Mesendoderm (in vitro differentiated cells): ENCODE results near the gene PCSK5.

Experiments
- DNase-seq: peaks from one replicate; pipeline ENCODE4 v3.0.0; 2013
- H2AK5ac ChIP-seq: 2 replicates; pipeline ENCODE4 v1.6.1; 2013; ENCODE audit warnings: low read length, inconsistent platforms
- H2BK120ac ChIP-seq: 2 replicates; pipeline ENCODE4 v1.6.1; 2013; ENCODE audit warnings: low read depth, mild to moderate bottlenecking, low read length, moderate library complexity, mixed read lengths
- H2BK15ac ChIP-seq: replicated peaks from 2 replicates; pipeline ENCODE4 v1.6.1; 2013; ENCODE audit warnings: low read depth, mild to moderate bottlenecking, moderate library complexity
- H2BK5ac ChIP-seq: 2 replicates; pipeline ENCODE4 v1.6.1; 2013; ENCODE audit warnings: low read length, inconsistent platforms
- H3K18ac ChIP-seq: 2 replicates; pipeline ENCODE4 v1.6.1; 2013; ENCODE audit warnings: mild to moderate bottlenecking, low read length, mixed read lengths
- H3K23ac ChIP-seq: one replicate; pipeline ENCODE4 v1.6.1; 2013; ENCODE audit warnings: low read length
- H3K27ac ChIP-seq: 2 replicates; pipeline ENCODE4 v1.5.1; 2013; ENCODE audit warnings: low read depth, mild to moderate bottlenecking, inconsistent platforms, low read length, moderate library complexity
- H3K27me3 ChIP-seq: 2 replicates; pipeline ENCODE4 v1.6.1; 2013; ENCODE audit warnings: low read length, control low read depth, mild to moderate bottlenecking, inconsistent platforms; ENCODE audit not compliant: insufficient read depth, poor library complexity
- H3K36me3 ChIP-seq: 2 replicates; pipeline ENCODE4 v1.6.1; 2013; ENCODE audit warnings: low read length, inconsistent platforms; ENCODE audit not compliant: control insufficient read depth, insufficient read depth
- H3K4ac ChIP-seq: one replicate; pipeline ENCODE4 v1.6.1; 2013; ENCODE audit warnings: low read depth, mild to moderate bottlenecking, low read length, moderate library complexity
- H3K4me1 ChIP-seq: 2 replicates; pipeline ENCODE4 v1.6.1; 2013; ENCODE audit warnings: low read depth, low read length, inconsistent platforms; ENCODE audit not compliant: control insufficient read depth
- H3K4me2 ChIP-seq: 2 replicates; pipeline ENCODE4 v1.6.1; 2013; ENCODE audit warnings: low read length
- H3K4me3 ChIP-seq: 2 replicates; pipeline ENCODE4 v1.5.1; 2013; ENCODE audit warnings: mild to moderate bottlenecking, low read length
- H3K56ac ChIP-seq: one replicate; pipeline ENCODE4 v1.6.1; 2013; ENCODE audit warnings: low read length
- H3K79me1 ChIP-seq: 2 replicates; pipeline ENCODE4 v1.6.1; 2013; ENCODE audit warnings: low read length, inconsistent platforms
- H3K79me2 ChIP-seq: 2 replicates; pipeline ENCODE4 v1.6.1; 2013; ENCODE audit warnings: mild to moderate bottlenecking, low read length; ENCODE audit not compliant: control insufficient read depth, insufficient read depth
- H3K9ac ChIP-seq: 2 replicates; pipeline ENCODE4 v1.6.1; 2013; ENCODE audit warnings: low read length, inconsistent platforms
- H4K5ac ChIP-seq: one replicate; pipeline ENCODE4 v1.6.1; 2013; ENCODE audit warnings: low read length
- H4K8ac ChIP-seq: one replicate; pipeline ENCODE4 v1.6.1; 2013; ENCODE audit warnings: low read depth, mild to moderate bottlenecking, control low read depth, low read length, moderate library complexity
- WGBS: extraction: QIAGEN DNeasy Blood & Tissue Kit; methylation state at CpG from one replicate; pipeline ENCODE4 v1.1.7; 2013; ENCODE audit warnings: low lambda C conversion rate, missing lambda C conversion rate; ENCODE audit not compliant: insufficient coverage; ENCODE audit errors: extremely low coverage; 5-methylcytosine and 5-hydroxymethylcytosine counted together

Gene PCSK5

GRCh38 chr9:75927356-75927755 is 36.9 kb downstream of the PCSK5 start:
- H3K27ac ChIP-seq: no peak overlapping the region

DNA sequence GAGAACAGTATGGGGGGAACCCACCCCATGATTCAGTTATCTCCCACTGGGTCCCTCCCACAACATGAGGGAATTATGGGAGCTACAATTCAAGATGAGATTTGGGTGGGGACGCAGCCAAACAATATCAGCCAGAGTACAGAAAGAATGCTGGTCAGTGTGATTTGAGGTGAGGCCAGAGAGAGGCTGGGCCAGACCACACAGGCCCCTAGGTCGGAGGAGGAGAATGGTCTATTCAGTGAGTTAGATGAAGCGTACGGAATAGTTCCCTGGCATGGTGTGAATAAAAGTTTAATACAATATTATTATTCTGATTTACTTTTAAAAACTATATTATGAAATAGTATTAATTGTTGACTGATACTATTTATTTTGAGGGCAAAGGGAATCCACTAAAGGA is 39.7 kb downstream of the PCSK5 start:
- Histone ChIP-seq H3K79me2 (no peaks in the 10 kb centered on the region), H4K8ac (no peak overlapping the region), H2BK15ac (no peak overlapping the region), H3K56ac (no peak overlapping the region), H3K4me1 (no peaks in the 10 kb centered on the region), H4K5ac (no peak overlapping the region), H2AK5ac (no peak overlapping the region), H3K4me3 (no peak overlapping the region), H3K27me3 (no peaks in the 10 kb centered on the region), H3K18ac (no peak overlapping the region), H2BK5ac (no peak overlapping the region), H3K36me3 (no peaks in the 10 kb centered on the region), H3K4ac (no peak overlapping the region), H3K23ac (no peak overlapping the region), H3K79me1 (no peaks in the 10 kb centered on the region), H2BK120ac (no peak overlapping the region), H3K27ac (no peak overlapping the region), H3K4me2 (no peak overlapping the region), H3K9ac (no peak overlapping the region)
- no peak for DNase-seq
- WGBS: no CpG with 5 or more reads among the region's 4 CpGs

More at GRCh38 chr9:75927356-75927755, 36.9 kb downstream of the PCSK5 start:
- H2BK15ac ChIP-seq: no peak overlapping the region
- no peaks in the 10 kb centered on the region for H3K79me1 ChIP-seq
- DNase-seq: no peak
- H3K18ac ChIP-seq: no peak overlapping the region
- no peaks in the 10 kb centered on the region for H3K4me1 ChIP-seq
- WGBS: no CpG with 5 or more reads among the region's 2 CpGs
- no peak overlapping the region for H3K4ac ChIP-seq
- H3K79me2 ChIP-seq: no peaks in the 10 kb centered on the region
- H3K4me3 ChIP-seq: no peak overlapping the region
- no peak overlapping the region for H4K5ac ChIP-seq
- H3K23ac ChIP-seq: no peak overlapping the region
- no peaks in the 10 kb centered on the region for H3K36me3 ChIP-seq
- H3K9ac ChIP-seq: no peak overlapping the region
- no peak overlapping the region for H2BK120ac ChIP-seq
- H3K27me3 ChIP-seq: no peaks in the 10 kb centered on the region
- H2AK5ac ChIP-seq: no peak overlapping the region
- no peak overlapping the region for H2BK5ac ChIP-seq
- no peak overlapping the region for H3K4me2 ChIP-seq
- H3K56ac ChIP-seq: no peak overlapping the region
- no peak overlapping the region for H4K8ac ChIP-seq

DNA sequence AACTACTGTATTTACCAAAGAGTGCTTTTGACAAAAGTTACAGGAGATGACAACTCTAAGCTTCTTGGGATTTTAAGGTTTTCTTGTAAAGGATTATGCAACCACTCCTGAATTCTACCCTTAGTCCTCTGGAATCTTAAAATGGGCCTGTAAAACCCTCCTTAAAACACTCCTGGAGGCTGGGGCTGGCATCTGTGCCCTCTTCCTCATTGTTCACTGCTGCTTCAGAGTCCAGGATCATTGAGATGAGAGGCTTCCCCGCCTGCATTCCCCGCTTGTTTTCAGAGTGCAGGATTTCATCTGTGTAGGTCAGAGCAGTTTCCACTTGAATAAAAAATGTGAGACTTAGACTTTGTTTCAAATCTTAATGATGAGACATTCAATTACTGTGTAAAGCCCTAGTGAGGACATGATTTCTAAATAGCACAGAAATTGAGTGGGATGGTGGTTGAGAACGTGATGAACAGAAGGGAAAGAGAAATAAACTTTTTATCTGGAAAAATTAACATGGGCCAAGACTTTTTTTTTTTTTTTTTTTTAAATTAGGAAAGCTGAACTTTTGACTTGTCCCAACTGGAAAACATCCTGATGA is 40.4 kb downstream of the PCSK5 start:
- DNase-seq: no peak
- no peak overlapping the region for H3K4me3 ChIP-seq

GRCh38 chr9:75933982-75934381 is 43.5 kb downstream of the PCSK5 start:
- H3K4me2 ChIP-seq: no peak overlapping the region
- H3K4me3 ChIP-seq: no peak overlapping the region
- H2BK120ac ChIP-seq: no peak overlapping the region
- WGBS: no CpG with 5 or more reads among the region's 7 CpGs
- no peaks in the 10 kb centered on the region for H3K79me1 ChIP-seq
- H2AK5ac ChIP-seq: no peak overlapping the region
- no peak overlapping the region for H3K4ac ChIP-seq
- no peaks in the 10 kb centered on the region for H3K36me3 ChIP-seq
- DNase-seq: no peak
- H4K5ac ChIP-seq: no peak overlapping the region
- H2BK15ac ChIP-seq: no peak overlapping the region
- no peaks in the 10 kb centered on the region for H3K27me3 ChIP-seq
- H3K79me2 ChIP-seq: no peaks in the 10 kb centered on the region
- no peak overlapping the region for H4K8ac ChIP-seq
- H3K23ac ChIP-seq: no peak overlapping the region
- no peak overlapping the region for H3K56ac ChIP-seq
- no peak overlapping the region for H3K9ac ChIP-seq
- H3K27ac ChIP-seq: no peak overlapping the region
- H3K4me1 ChIP-seq: no peaks in the 10 kb centered on the region
- no peak overlapping the region for H3K18ac ChIP-seq
- no peak overlapping the region for H2BK5ac ChIP-seq

More for the DNA sequence above, 40.4 kb downstream of the PCSK5 start:
- H3K4ac ChIP-seq: no peak overlapping the region
- H3K23ac ChIP-seq: no peak overlapping the region
- no peak overlapping the region for H2BK120ac ChIP-seq
- H3K79me2 ChIP-seq: no peaks in the 10 kb centered on the region
- H4K8ac ChIP-seq: no peak overlapping the region
- H3K79me1 ChIP-seq: no peaks in the 10 kb centered on the region
- H3K36me3 ChIP-seq: no peaks in the 10 kb centered on the region
- H3K18ac ChIP-seq: no peak overlapping the region
- H2BK15ac ChIP-seq: no peak overlapping the region
- no peak overlapping the region for H3K56ac ChIP-seq
- no peak overlapping the region for H4K5ac ChIP-seq
- no peak overlapping the region for H2AK5ac ChIP-seq
- H3K4me1 ChIP-seq: no peaks in the 10 kb centered on the region
- no CpG with 5 or more reads among the region's 3 CpGs for WGBS
- H3K9ac ChIP-seq: no peak overlapping the region
- no peak overlapping the region for H3K4me2 ChIP-seq
- H3K27ac ChIP-seq: no peak overlapping the region
- H3K27me3 ChIP-seq: no peaks in the 10 kb centered on the region
- H2BK5ac ChIP-seq: no peak overlapping the region

GRCh38 chr9:75935591-75935990 is 45.1 kb downstream of the PCSK5 start:
- H3K4me3 ChIP-seq: no peak overlapping the region
- no peaks in the 10 kb centered on the region for H3K79me1 ChIP-seq
- WGBS: no CpG with 5 or more reads among the region's 2 CpGs

More at GRCh38 chr9:75935591-75935990, 45.1 kb downstream of the PCSK5 start:
- Histone ChIP-seq H2AK5ac (no peak overlapping the region), H3K56ac (no peak overlapping the region), H2BK15ac (no peak overlapping the region), H2BK5ac (no peak overlapping the region), H3K36me3 (no peaks in the 10 kb centered on the region), H4K8ac (no peak overlapping the region), H3K4ac (no peak overlapping the region), H3K4me1 (no peaks in the 10 kb centered on the region), H3K9ac (no peak overlapping the region), H3K18ac (no peak overlapping the region), H3K79me2 (no peaks in the 10 kb centered on the region), H3K4me2 (no peak overlapping the region), H4K5ac (no peak overlapping the region), H3K27me3 (no peaks in the 10 kb centered on the region), H3K23ac (no peak overlapping the region), H2BK120ac (no peak overlapping the region), H3K27ac (no peak overlapping the region)
- no peak for DNase-seq
